Activated effector memory CD4-positive, alpha-beta T cell treated with Interleukin-2 at 50 U/mL for 16 hours (primary cell): ENCODE measurements around the gene EN2.

Source experiments
- DNase-seq: peaks from one replicate; pipeline ENCODE4 v3.0.0-alpha.2; 2020

The EN2 gene

GRCh38 chr7:155451840-155452239 lies 6.1 kb upstream of the EN2 start:
- no peak for DNase-seq

- DNase-seq, result no peak
Observed at GRCh38 chr7:155452505-155453295, 5.2 kb upstream of the EN2 start.

GRCh38 chr7:155453296-155454182 lies 4.4 kb upstream of the EN2 start:
- no peak for DNase-seq

GRCh38 chr7:155454183-155455112 lies 3.5 kb upstream of the EN2 start:
- no peak for DNase-seq

GRCh38 chr7:155455132-155455693 lies 2.7 kb upstream of the EN2 start:
- no peak for DNase-seq

- no peak for DNase-seq
Observed at GRCh38 chr7:155455776-155456737, 1.9 kb upstream of the EN2 start.

GRCh38 chr7:155456738-155457543 lies 988 bp upstream of the EN2 start:
- no peak for DNase-seq

GRCh38 chr7:155457544-155458110 lies 302 bp upstream of the EN2 start:
- no peak for DNase-seq

- no peak for DNase-seq
Observed at GRCh38 chr7:155458878-155459699, 1.2 kb downstream of the EN2 start.

GRCh38 chr7:155459700-155460461 lies 2.0 kb downstream of the EN2 start:
- DNase-seq, result no peak

GRCh38 chr7:155460926-155461613 lies 3.1 kb downstream of the EN2 start:
- no peak for DNase-seq

GRCh38 chr7:155461631-155462030 lies 3.7 kb downstream of the EN2 start:
- DNase-seq, result no peak

GRCh38 chr7:155462163-155462735 lies 4.3 kb downstream of the EN2 start:
- no peak for DNase-seq

- DNase-seq, result no peak
Observed at GRCh38 chr7:155463114-155463811, 5.3 kb downstream of the EN2 start.

GRCh38 chr7:155464183-155464582 lies 6.3 kb downstream of the EN2 start:
- DNase-seq, result no peak

- DNase-seq, result no peak
Observed at GRCh38 chr7:155464948-155465739, 7.2 kb downstream of the EN2 start.
